Activated T-cell treated with anti-CD3 and anti-CD28 coated beads, Interleukin-2, amount 50 U/mL, for 1 hour (primary cell): Measurements from ENCODE around the gene PDPK1.
A peak's percentile ranks its signal among the peaks of the same experiment; 100 is the strongest.
"Not testable (repeated sequence)": the region's sequence is repeated elsewhere in the genome, so short reads cannot be mapped to it uniquely, and the experiment has no call there.

Experiments
- DNase-seq: peaks from one replicate; pipeline ENCODE4 v3.0.0-alpha.2; 2020

PDPK1 gene

DNA sequence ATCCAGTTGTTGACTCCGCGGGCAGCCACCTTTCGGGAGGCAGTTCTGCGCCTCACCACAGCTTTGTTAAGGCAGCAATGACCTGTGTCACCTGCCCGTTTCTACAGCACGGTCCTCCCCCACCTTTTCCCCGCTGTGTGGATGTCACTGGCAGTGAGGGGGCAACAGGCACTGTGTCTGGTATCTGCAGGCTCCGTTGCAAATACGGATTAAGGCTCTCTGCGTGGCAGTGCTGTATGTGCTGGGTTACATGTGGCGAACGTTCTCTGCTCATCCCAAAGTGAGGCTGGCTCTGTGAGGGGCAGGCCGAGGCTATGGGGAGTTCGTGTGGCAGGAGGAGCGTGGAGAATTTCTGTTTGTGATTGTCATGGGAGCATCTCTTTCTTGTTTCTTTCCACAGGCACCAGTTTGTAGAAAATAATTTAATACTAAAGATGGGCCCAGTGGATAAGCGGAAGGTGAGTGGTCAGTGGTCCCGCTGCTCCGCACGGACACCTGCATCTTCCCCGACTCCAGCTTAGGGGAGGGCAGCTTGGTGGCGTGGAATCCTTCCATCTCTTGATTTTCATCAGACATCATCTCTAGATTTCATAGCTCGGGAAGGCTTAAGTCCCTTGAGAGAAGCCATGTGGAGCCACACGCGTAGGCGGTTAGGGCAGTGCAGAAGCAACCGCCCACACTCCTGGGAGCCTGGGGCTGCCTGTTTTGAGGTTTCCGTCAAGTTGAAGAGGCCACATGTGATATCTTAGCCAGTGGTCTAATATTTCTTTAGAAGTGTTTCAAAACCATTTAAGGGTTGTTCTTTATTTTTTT is 57.8 kb downstream of the PDPK1 start:
- DNase-seq = no peak

DNA sequence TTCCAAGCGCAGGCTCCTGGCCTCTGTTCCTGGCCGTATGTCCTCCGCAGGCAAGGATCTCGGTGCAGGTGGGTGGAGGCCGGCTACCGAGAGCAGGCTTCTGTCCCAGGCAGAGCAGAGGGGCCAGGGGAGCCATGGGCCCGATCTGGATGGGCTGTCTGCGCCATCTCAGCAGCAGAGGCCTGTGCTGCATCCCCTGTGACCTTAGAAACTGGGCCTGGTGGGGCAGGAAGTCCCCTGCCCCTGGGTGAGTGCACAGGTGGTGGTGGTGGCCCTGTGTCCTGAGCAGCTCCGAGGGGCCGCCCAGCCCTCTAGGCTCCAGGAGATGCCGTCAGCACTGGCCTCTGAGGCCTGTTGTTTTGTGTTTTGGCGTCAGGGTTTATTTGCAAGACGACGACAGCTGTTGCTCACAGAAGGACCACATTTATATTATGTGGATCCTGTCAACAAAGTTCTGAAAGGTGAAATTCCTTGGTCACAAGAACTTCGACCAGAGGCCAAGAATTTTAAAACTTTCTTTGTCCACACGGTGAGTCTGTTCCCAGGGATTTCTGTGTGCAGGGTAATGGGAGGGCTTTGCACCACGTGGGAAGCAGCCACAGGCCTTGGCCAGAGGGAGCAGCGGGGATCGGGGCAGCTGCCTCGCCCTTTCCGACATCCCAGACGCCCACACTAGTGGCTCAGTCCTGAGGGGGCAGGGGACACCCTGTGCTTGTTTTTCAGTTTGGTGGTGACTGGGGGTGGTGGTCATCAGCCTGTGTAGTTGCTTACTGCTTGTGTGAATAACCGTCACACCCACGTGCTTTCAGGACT is 59.1 kb downstream of the PDPK1 start:
- no peak for DNase-seq

DNA sequence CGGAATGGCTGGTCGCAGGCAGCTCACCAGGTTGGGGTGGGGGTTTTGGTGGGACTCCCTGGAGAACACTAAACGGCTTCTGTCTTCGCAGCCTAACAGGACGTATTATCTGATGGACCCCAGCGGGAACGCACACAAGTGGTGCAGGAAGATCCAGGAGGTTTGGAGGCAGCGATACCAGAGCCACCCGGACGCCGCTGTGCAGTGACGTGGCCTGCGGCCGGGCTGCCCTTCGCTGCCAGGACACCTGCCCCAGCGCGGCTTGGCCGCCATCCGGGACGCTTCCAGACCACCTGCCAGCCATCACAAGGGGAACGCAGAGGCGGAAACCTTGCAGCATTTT is 59.7 kb downstream of the PDPK1 start:
- DNase-seq = no peak

DNA sequence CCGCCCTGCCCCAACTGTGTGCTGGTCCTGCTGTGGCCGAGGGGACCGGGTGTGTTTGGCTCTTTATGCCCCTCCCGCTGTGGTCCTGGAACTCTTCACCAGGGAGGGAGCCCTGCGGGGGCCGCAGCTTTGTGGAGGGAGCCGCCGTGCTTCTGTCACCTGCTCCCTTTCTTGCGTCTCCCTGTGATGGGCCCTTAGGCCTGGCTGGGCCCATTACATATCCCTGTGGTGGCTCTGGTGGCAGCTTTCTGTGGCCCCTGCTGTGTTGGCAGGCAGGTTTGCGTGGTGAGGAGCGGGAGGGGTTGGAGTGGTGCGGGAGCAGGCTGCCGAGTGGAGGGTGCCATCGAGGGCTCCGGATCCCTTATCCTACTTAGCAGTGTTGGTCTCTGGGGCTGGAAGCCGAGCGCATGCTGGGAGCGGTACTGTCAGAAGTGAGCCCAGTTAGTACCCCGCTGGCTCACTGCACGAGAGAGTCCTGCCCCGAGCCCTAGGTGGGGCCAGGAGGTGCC is 60.4 kb downstream of the PDPK1 start:
- DNase-seq = no peak

DNA sequence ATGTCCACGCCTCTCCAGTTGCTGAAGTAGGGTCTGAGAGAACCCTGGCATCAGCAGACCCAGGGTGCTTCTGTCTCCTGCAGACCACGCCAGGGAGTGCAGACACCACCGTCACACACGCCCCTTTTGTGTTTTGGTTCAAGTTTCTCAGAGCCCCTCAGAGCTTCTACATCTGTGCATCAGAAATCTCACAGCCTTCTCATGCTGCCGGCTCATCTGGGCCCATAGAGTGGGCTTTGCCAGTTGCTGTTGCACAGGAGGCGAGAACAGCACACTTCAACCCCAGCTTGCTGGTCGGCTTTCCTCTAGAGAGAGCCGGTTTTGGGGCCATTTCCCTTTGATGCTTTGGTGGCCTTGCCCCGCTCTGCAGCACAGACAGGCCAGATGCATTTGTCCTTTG is 60.9 kb downstream of the PDPK1 start:
- DNase-seq = no peak

DNA sequence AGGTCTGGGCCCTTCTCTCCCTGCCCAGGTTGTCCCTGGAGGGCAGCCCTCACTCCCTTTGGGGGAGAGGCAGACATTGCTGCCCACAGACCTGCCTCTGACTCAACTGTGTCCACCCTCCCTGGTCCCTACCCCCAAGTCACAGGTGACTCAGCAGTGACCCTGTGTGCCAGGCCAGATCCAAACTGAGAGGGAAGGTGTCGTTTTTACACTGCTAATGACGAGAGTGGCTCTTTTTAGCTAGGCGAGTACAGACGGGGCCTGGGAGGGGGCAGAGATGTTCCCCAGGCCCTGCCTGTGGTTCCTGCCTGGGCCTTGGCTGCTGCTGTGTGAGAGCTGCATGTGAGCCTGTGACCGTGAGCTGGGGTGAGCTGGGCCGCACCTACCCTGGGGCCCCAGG is 61.3 kb downstream of the PDPK1 start:
- DNase-seq = not testable (repeated sequence)

DNA sequence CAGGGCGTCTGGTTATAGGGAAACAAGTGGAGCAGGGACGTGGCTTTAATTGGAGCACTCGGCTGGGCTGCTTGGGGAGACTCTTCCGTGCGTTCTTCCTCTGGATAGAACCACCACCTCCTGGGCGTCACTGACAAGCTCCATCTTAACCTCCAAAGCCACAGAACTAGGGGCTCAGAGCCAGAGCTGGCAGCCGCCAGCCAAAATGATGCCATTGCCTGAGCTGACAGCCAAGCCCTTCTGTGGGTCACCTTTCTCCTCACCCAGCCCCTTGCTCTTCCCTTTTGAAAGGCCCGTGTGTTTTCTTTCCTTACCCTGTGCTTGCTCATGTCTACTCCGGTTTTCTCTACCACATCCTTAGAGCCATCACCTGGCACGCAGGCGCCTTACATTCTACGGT is 62.0 kb downstream of the PDPK1 start:
- not testable (repeated sequence) for DNase-seq

DNA sequence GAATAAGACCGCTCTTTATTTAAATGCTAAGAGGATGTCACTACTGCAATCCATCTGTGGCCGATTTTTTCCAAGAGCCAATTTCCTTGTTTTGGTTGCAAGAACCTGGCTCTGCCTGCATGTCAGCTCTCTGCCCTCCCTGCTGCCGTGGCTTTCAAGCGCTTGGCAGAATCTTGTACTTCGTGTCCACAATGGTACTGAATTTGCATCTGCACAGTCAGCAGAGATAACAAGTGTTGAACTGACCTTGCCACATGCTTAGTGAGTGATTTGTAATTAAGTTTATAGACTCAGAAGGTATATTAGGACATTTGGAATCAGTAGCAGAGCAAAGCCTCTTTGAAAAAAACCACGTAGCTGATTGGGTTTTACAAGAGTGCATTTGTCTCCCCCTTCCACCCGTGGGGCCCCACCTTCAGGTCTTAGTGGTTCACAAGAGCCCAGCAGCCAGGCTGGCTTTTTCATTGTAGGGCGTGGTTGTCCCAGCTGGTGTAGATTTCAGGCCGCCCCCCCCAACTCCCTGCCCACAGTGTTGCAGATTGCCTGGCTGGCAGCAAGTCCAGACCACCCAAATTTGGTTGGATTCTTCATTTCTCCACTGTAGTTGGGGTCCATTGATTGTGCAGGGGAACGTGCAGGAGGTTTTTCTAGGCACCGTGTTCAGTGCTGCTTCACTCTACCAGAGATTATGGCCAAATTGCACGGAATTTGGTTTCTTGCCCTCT is 63.6 kb downstream of the PDPK1 start:
- not testable (repeated sequence) for DNase-seq

DNA sequence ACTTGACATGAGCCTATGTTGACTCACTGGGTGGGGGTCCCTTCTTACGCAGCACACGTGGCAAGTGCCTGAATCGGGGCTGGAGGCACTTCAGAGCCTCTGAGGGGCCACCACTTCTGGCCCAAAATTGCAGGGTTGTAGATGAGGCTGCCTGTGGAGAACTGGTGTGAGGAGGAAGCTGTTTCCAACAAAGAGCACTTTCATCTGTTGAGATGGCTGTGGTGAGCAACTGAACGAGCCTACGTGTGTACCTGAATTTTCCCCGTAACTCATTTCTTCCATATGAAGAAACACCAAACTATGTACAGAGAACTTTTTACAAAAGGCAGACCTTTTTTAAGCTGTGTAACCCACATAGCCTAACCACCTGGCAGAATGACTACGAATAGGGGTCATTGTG is 64.4 kb downstream of the PDPK1 start:
- DNase-seq = not testable (repeated sequence)

DNA sequence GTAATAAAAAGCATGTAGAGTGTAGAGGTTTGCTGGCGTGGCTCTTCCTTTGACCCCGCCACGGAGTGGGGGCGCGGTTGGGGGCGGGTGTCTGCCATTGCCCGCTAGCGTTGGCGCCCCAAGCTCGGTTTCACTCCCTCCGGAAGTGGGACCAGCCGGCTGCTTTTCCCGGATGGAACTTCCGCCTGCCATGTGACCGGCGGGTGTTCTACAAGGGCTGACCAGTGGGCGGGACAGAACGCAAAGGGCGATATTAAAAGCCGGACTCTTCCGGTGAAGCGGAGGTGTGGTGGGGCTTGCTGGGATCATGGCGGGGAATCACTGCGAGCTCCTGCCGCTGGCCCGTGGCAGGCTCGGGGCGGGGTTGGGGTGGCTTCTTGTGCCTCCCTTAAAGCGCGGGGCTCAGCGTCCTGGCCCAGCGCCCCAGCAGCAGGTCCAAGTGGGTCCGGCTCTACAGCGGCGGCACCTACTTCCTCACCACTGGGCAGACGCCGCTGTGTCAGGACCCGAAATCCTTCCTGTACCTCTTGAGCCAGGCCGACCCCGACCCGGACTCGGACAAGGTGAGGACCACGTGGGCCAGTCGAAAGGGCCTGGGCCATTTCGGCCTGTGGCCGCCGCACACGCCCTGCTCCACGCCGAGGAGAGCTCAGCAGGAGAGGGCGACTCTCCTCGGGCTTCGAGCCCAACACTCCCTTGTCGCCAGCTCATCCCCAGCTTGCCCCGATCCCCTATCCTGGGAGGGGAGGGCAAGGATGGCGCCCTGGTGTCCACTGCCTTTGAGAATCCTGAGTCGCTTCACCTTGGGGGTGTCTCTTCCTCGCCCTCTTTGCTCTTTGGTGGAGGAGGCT is 65.6 kb downstream of the PDPK1 start:
- peak; percentile 79 for DNase-seq

DNA sequence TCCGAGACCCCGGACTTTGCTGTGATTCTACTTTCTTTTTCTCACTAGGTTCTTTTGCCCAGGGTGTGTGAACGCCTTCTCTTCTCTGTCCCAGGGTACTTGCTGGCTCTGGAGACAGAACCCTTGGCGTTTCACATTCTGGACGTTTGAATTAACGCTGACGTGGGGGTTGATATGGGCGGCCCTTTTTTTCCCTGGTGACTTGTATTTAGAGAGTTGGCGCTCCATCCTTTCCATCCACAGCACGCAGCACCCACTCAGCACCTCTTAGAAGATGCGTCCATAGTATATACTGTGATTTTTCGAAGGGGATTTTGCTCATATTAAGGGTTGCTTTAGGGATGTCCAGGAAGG is 66.2 kb downstream of the PDPK1 start:
- DNase-seq = not testable (repeated sequence)

DNA sequence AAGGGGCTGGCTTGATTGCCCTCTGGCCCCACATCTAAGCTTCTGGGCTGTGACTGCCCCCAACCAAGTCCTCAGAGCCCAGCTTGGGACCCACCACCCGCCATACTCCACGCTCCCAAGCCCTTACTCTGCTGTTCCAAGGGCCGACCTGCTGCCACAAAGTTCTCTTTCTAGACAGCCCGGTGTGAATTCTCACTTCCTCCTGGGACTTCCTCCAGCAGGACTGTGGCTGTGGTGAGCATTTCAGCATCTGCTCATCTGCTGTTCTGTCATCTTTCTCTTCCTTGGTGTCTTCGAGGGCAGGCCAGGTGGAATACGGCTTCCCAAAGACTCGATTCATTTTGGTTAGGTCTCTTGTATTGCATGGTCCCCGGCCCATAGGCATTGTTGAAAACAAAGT is 69.0 kb downstream of the PDPK1 start:
- not testable (repeated sequence) for DNase-seq

DNA sequence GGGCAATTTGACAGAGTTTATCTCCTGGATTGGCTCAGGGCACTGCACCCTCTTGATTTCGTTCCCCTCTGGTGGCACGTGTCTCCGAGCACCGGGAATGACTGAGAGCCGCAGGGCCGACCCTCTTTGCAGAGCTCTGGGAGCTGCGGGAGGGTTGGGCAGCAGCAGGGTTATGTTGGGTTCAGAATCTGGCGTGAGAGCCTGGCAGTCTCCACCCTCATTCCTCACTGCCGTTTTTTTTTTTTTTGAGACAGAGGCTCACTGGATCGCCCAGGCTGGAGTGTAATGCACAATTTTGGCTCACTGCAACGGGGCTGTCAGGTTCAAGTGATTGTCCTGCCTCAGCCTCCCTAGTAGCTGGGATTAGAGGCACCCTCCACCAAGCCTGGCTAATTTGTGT is 71.5 kb downstream of the PDPK1 start:
- DNase-seq = not testable (repeated sequence)

DNA sequence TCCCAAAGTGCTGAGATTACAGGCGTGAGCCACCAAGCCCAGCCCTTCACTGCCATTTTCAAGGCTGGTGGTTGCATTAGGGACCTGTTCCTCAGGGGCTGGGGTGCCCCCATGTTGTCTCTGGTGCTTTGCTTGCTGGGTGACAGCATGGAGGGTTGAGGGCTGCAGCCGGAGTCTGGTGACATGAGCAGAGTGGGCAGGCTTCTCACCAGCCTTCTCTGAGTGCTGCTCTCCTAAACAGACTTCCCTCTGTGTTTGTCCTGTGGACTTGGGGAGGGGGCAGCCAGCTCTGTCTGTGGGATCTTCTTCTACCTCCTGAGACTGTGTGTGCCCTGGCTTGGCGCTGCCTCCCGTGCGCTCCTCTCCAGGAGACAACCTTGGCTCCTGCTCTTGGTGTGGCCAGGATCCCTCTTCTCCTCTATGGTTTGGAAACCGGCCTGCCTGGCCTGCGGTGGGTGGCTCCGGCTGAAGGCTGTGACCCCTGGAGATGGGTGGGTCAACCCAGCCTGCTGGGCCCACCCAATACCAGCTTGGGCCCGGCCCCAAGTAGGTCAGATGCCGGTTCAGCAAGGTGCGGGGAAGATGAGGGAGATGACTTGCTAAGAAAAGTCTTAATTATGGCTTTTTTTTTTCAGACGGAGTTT is 72.1 kb downstream of the PDPK1 start:
- no peak for DNase-seq

DNA sequence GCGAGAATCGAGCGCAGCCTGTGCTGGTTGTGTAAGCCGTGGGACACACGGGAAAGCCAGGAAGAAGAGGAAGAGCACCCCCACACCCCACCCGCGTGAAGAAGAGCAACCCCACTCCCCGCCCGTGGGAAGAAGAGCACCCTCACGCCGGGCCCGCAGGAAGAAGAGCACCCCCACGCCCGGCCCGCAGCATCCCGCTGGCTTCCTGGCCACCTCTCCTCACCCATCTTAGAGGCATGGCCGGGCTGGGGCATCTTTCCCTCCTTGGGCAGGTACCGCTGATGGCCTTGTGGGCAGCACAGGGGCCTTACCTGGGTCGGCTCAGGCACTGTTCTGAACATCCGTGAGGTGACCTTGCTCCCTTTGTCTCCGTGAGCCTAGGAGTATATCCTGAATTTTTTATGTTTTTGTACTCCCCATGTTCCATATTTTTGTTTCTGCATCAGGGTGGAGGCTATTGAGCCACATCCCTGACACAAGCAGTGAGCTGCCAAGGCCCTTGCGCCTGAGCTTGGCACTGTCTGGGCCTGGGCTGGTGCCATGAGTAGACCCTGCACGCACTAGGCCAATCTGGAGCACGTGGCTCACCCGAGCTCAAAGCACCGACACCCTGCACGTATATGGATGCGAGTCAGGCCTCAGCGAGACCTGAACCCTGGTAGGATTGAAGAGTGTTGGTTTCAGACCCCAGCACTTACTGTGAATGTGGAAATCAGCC is 73.1 kb downstream of the PDPK1 start:
- no peak for DNase-seq

DNA sequence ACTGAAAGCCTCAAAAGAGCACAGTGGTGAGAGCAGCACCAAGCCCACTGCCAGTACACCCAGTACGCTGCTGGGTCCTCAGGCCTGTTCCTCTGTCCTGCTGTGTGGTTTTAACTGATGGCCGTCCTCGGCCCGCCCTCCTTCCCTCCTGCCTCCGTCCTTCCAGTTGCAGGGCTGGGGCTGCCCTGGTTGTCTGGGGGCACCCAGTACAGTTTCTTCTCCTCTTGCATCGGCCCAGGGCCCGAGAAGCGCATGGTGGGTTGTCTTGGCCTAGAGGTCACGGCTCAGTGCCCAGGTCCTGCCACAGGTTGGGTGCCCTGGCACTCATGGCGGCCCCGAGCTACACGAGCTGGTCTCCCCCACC is 73.7 kb downstream of the PDPK1 start:
- no peak for DNase-seq

DNA sequence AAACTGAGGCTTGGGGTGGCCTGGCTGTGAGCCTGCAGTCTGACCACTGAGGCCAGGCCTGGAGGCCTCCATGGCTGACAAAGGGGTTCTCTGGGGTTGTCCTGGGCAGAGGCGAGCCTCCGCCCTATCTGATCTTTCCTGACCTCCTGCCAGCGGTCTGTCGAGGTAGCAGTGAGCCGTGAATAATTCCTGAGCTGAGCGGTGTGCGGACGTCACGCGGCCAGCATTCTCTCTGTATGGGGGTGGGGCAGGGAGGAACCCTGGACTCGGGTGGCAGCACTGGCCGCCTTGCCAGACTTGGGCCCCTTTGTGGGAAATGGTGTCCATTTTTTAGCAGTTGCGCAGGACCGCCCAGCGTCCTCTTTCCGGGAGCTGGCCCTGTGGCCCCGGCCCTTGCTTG is 74.1 kb downstream of the PDPK1 start:
- DNase-seq = not testable (repeated sequence)

DNA sequence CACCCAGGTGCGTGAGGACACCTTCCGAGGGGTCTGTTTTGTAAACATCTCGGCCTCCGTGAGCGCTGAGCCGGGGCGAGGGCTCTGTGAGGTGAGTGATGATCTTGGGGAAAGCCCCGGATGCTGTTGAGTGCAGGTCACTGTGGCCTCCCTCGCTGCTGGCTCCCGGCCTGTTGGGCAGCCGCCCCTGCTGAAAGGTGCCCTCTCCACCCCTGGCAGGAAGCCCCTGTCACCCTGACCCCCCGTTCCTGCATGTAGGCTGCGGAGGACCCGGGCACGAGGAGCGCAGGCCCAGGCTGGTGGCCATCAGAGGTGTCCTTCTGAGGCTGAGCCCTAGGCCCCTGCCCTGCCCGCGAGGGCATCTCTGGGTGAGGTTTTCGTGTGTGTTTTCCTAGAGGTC is 75.4 kb downstream of the PDPK1 start:
- not testable (repeated sequence) for DNase-seq

DNA sequence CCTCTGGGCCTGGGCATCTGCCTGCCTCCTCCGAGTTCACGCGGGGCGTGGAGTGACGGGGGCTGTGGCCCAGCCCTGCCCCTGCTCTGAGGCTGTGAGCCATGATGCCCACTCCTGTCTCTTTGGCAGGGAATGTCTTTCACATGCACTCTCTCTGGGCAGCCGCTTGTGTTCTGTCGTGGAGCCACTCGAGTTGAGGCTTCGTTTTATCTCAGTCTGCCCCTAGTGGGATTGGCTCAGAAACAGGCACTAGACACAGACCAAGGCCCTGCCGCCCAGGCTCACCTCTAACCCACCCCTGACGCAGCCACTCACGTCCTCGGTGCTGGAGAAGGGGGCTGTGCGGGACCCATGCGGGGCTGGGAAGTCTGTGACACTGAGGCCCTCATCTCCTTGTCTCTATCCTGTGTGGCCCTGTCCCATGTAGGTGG is 77.0 kb downstream of the PDPK1 start:
- DNase-seq = no peak

DNA sequence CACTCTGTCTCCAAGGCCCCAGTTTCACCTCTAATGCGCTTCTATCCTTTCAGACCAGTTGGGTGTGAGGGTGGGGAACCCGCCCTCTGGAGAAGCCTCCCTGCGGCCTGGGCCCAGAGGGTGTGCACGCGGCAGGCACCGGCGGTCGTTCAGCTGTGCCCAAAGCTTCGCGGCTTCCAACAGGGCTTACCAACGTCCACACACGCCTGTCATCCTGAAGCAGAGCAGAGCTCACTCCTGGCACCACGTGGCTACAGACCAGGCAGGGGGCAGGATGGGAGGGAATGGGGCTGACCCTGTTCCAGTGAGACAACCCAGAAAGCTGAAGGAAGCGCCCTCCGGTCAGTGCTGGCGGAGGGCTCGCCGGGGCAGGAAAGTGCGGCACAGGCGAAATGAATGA is 81.1 kb downstream of the PDPK1 start:
- DNase-seq = not testable (repeated sequence)

DNA sequence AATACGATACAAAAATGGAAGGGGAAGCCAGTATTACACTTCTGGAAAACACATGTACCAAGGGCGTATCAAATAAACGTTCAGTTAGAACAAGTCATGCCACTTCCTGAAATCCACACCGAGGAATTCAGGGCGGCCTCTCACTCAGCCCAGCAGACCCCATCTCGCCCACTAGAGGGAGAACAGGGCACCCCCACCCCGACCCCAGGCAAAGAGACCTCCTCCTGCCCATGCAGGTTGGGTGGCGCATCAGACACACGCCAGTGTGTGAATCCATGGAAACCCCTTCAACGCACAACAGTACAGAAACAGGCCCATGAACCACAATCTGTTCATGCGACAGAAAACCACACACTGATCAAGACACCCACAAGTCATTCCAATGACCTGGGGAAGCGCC is 81.8 kb downstream of the PDPK1 start:
- not testable (repeated sequence) for DNase-seq
